GM12878 (cell line): ENCODE data around the gene ABI3. TPM values are rescaled to one million over a fixed set of nuclear protein-coding genes. Genes with fewer than 3 reads are reported as not detected.

ENCODE experiments used
- ATAC-seq: fragments of 200-7000 bp; cut with Tn5 transposase; 3 replicates; pipeline ENCODE4 v1.9.1; 2020; ENCODE audit warnings: mild to moderate bottlenecking, moderate library complexity
- BruUV-seq: library from RNA; stranded (reverse); fragments of 400-500 nt; replicated peaks from 2 replicates; lab custom pipeline; 2021; lab: Mats Ljungman, UMichigan
- CTCF ChIA-PET: fragments of 300-600 bp; sonication (Branson Sonifier 250); formaldehyde crosslinking; extraction: SDS; loops from one replicate; lab custom pipeline; 2021; ENCODE audit warnings: inconsistent platforms; lab: Yijun Ruan, JAX
- POLR2A ChIA-PET: fragments of 350-600 bp; formaldehyde crosslinking; extraction: SDS; loops from one replicate; lab custom pipeline; 2021; ENCODE audit warnings: inconsistent platforms; lab: Charles Lee
- RAD21 ChIA-PET: fragments of 300-600 bp; sonication (Branson Sonifier 250); formaldehyde crosslinking; loops from one replicate; lab custom pipeline; 2023; ENCODE audit warnings: antibody characterized with exemption; ENCODE audit not compliant: unreplicated experiment; lab: Charles Lee
- SMC1A ChIA-PET: fragments of 300-600 bp; sonication (Branson Sonifier 250); formaldehyde crosslinking; loops from one replicate; lab custom pipeline; 2023; ENCODE audit not compliant: unreplicated experiment, uncharacterized antibody; lab: Charles Lee
- DNase-seq: peaks from one replicate; pipeline ENCODE4 v3.0.0-alpha.2; 2011; ENCODE audit warnings: low read depth, low spot score
- FAIRE-seq: peaks from 3 replicates; lab custom pipeline; 2011; peaks lifted over from hg19 to GRCh38; lab: Jason Lieb, UNC
- H2AFZ ChIP-seq: 2 replicates; pipeline ENCODE4 v1.6.0; 2011; ENCODE audit warnings: low read depth, low read length, control low read depth; ENCODE audit not compliant: control insufficient read depth
- H3K27ac ChIP-seq: 2 replicates; pipeline ENCODE4 v1.5.1; 2011; ENCODE audit warnings: control low read depth; ENCODE audit not compliant: control insufficient read depth, insufficient read depth
- H3K27me3 ChIP-seq, 2 experiments: replicated peaks in 1 of 2; 2 replicates each; pipeline versions ENCODE4 v1.6.0 to v1.6.1; 2011; ENCODE audit warnings: low read length in 1 of 2; ENCODE audit not compliant: control insufficient read depth in 2 of 2, insufficient read depth in 2 of 2
- H3K36me3 ChIP-seq, 2 experiments: 2 replicates each; pipeline ENCODE4 v1.5.1; 2011; ENCODE audit warnings: low read length in 1 of 2; ENCODE audit not compliant: control insufficient read depth in 2 of 2, insufficient read depth in 2 of 2
- H3K4me1 ChIP-seq: 2 replicates; pipeline ENCODE4 v1.6.1; 2011; ENCODE audit warnings: mild to moderate bottlenecking, low read length, moderate library complexity, mixed read lengths; ENCODE audit not compliant: control insufficient read depth, insufficient read depth
- H3K4me2 ChIP-seq: 2 replicates; pipeline ENCODE4 v1.6.0; 2011; ENCODE audit warnings: control low read depth; ENCODE audit not compliant: control insufficient read depth, insufficient read depth
- H3K4me3 ChIP-seq: fragments of 200-600 bp; sonication (generic); 2 replicates; pipeline ENCODE4 v1.5.1; 2016
- H3K79me2 ChIP-seq: 2 replicates; pipeline ENCODE4 v1.6.0; 2011; ENCODE audit warnings: low read length; ENCODE audit not compliant: control insufficient read depth, insufficient read depth
- H3K9ac ChIP-seq: 2 replicates; pipeline ENCODE4 v1.8.0; 2011; ENCODE audit warnings: low read length, control low read depth, mixed read lengths; ENCODE audit not compliant: control insufficient read depth, insufficient read depth
- H3K9me3 ChIP-seq: replicated peaks from 3 replicates; pipeline ENCODE4 v1.5.1; 2011; ENCODE audit warnings: mild to moderate bottlenecking, low read length; ENCODE audit not compliant: control insufficient read depth, insufficient read depth
- H4K20me1 ChIP-seq: 2 replicates; pipeline ENCODE4 v1.6.0; 2011; ENCODE audit not compliant: control insufficient read depth, insufficient read depth
- CREB1 ChIP-seq: IDR thresholded peaks from 2 replicates; pipeline ENCODE4 v1.6.1; 2012; ENCODE audit warnings: low read depth, mild to moderate bottlenecking, inconsistent platforms
- HDAC2 ChIP-seq: fragments of 200-600 bp; sonication (generic); IDR thresholded peaks from 2 replicates; pipeline ENCODE4 v1.6.1; 2017
- PAX5 ChIP-seq: IDR thresholded peaks from 2 replicates; pipeline ENCODE4 v1.6.1; 2011; ENCODE audit warnings: low read depth, low read length, borderline replicate concordance
- STAT1 ChIP-seq: fragments of 450-650 bp; conservative IDR thresholded peaks from 2 replicates; pipeline ENCODE4 v1.6.1; 2014; ENCODE audit warnings: antibody characterized with exemption, mild to moderate bottlenecking
- ZNF24 ChIP-seq: fragments of 450-650 bp; IDR thresholded peaks from 2 replicates; pipeline ENCODE4 v1.6.1; 2017; ENCODE audit warnings: antibody characterized with exemption, mild to moderate bottlenecking
- WGBS: methylation state at CpG from one replicate; pipeline ENCODE4 v1.1.6; 2016; ENCODE audit warnings: low lambda C conversion rate; ENCODE audit not compliant: insufficient replicate concordance, insufficient coverage; ENCODE audit errors: missing lambda C conversion rate; 5-methylcytosine and 5-hydroxymethylcytosine counted together
- in situ Hi-C: fragments of 300-500 bp; cut with MboI; formaldehyde crosslinking; loops from 9 replicates; pipeline ENCODE4 v1.14.3; 2018; ENCODE audit warnings: mixed read lengths
- intact Hi-C: fragments of 100-400 bp; cut with micrococcal nuclease; formaldehyde crosslinking; loops from one replicate; pipeline ENCODE4 v1.14.2; 2022; ENCODE audit not compliant: unreplicated experiment
- polyA plus RNA-seq, 11 experiments: library from polyadenylated mRNA; depleted of rRNA in 4 of 11; unstranded in 6 of 11; stranded (reverse) in 5 of 11; fragments of >200 nt; fragmentation: Nextera tagmentation in 4 of 11; fragmentation: Illumina TruSeq in 1 of 11; extraction: Ambion mirVana in 4 of 11; extraction: Trizol in 1 of 11; gene quantifications; 1 replicate in 1 of 11; 2 replicates in 10 of 11; pipeline versions ENCODE4 v1.2.1 to v1.2.3, GENCODE V29; 2011 to 2016; ENCODE audit warnings: inconsistent platforms in 2 of 11, missing spikeins in 2 of 11, low read depth in 1 of 11
- total RNA-seq, 4 experiments: library from RNA; depleted of rRNA in 3 of 4; stranded (reverse); fragments of >200 nt in 3 of 4; fragmentation: Illumina TruSeq in 1 of 4; extraction: Trizol in 1 of 4; gene quantifications; 2 replicates each; pipeline versions ENCODE4 v1.2.1 to v1.2.3, GENCODE V29; 2013 to 2021
- TF ChIP-seq, protein P1 (sequence below): IDR thresholded peaks from 2 replicates; pipeline ENCODE4 v1.6.1; 2011; ENCODE audit warnings: mild to moderate bottlenecking, low read depth, low read length, moderate library complexity; ENCODE audit not compliant: insufficient replicate concordance
- TF ChIP-seq, protein P2 (sequence below): fragments of 450-650 bp; IDR thresholded peaks from 2 replicates; pipeline ENCODE4 v1.6.1; 2016; ENCODE audit warnings: mild to moderate bottlenecking

The ABI3 gene
- total and polyA plus RNA-seq, 10 of the 15 experiments (the other 5 are each of a cell fraction or from before 2014, with no cell fraction given): 13.4 to 109 (median 51.1) TPM

DNA sequence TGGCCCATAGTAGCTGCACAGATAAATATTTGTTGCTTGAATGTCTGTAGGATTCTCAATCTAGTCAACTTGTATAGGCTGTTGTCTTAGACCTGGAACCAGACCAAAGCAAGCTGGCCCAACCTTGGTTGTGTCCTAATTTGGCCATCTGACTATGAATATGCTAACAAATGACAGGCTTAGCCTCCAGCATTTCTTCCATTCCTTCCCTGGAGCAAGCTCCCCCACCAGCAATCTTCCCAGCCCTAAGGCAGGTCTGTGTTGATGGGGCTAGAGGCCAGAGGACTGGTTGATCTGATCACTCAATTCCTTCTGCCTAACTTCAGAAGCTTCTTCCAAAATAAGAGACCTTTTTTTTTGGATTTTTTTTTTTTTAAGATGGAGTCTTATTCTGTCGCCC lies 29.5 kb downstream of the ABI3 start:
- RAD21 ChIA-PET: interaction anchor here (1.3 kb wide), 1 partner anchor 42 kb away, joined by 3 read pairs; no protein-coding TSS in a partner anchor
- FAIRE-seq (no peak), DNase-seq (no peak), ATAC-seq (no peak)
- peaks cover 0 to 2% of the 10 kb centered on the region in 2 experiments; a peak in 1 of 4 replicates for H3K27me3 ChIP-seq
- H3K27ac ChIP-seq: no peak overlapping the region
- H3K4me3 ChIP-seq: no peak overlapping the region
- no peaks in the 10 kb centered on the region for H3K4me1 ChIP-seq
- BruUV-seq: no TSS peak
- POLR2A ChIA-PET: no interaction called here
- H2AFZ ChIP-seq: no peak overlapping the region
- intact Hi-C loops (loop anchor here (10.0 kb wide), 1 partner anchor 155 kb away; no protein-coding TSS in a partner anchor), in situ Hi-C loops (no loop called here)
- no peak overlapping the region for H3K4me2 ChIP-seq
- H3K36me3 ChIP-seq: no peaks in the 10 kb centered on the region
- no peaks in the 10 kb centered on the region for H3K79me2 ChIP-seq
- WGBS: 0% methylated on average over 1 of the region's 1 CpG
- CTCF ChIA-PET: interaction anchor here (0.6 to 1.7 kb wide), 5 partner anchors 59 to 198 kb away, joined by 3 to 5 read pairs (median 3); no protein-coding TSS in a partner anchor
- no peaks in the 10 kb centered on the region for H3K9me3 ChIP-seq
- no peak overlapping the region for H3K9ac ChIP-seq
- TF ChIP-seq ZNF24 (no peak), STAT1 (no peak), HDAC2 (no peak), CREB1 (no peak), PAX5 (no peak)
- TF ChIP-seq, protein P1, sequence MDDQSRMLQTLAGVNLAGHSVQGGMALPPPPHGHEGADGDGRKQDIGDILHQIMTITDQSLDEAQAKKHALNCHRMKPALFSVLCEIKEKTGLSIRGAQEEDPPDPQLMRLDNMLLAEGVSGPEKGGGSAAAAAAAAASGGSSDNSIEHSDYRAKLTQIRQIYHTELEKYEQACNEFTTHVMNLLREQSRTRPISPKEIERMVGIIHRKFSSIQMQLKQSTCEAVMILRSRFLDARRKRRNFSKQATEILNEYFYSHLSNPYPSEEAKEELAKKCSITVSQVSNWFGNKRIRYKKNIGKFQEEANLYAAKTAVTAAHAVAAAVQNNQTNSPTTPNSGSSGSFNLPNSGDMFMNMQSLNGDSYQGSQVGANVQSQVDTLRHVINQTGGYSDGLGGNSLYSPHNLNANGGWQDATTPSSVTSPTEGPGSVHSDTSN: no peak
- TF ChIP-seq, protein P2, sequence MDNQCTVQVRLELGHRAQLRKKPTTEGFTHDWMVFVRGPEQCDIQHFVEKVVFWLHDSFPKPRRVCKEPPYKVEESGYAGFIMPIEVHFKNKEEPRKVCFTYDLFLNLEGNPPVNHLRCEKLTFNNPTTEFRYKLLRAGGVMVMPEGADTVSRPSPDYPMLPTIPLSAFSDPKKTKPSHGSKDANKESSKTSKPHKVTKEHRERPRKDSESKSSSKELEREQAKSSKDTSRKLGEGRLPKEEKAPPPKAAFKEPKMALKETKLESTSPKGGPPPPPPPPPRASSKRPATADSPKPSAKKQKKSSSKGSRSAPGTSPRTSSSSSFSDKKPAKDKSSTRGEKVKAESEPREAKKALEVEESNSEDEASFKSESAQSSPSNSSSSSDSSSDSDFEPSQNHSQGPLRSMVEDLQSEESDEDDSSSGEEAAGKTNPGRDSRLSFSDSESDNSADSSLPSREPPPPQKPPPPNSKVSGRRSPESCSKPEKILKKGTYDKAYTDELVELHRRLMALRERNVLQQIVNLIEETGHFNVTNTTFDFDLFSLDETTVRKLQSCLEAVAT: no peak
- SMC1A ChIA-PET: interaction anchor here (0.5 to 0.9 kb wide), 3 partner anchors 8 to 60 kb away, joined by 3 to 4 read pairs (median 3); no protein-coding TSS in a partner anchor
- H4K20me1 ChIP-seq: no peaks in the 10 kb centered on the region
